PC-3 (cell line): Measurements from ENCODE around the gene RBM26. TPM values are rescaled to one million over a fixed set of nuclear protein-coding genes. Genes with fewer than 3 reads are reported as not detected.

Source experiments
- ATAC-seq: fragments of 200-7000 bp; cut with Tn5 transposase; 2 replicates; pipeline ENCODE4 v1.9.1; 2020; ENCODE audit warnings: mild to moderate bottlenecking, moderate library complexity
- BruUV-seq: library from RNA; stranded (reverse); fragments of 400-500 nt; replicated peaks from 2 replicates; lab custom pipeline; 2021; lab: Mats Ljungman, UMichigan
- CTCF ChIA-PET: fragments of 300-600 bp; sonication (Branson Sonifier 250); formaldehyde crosslinking; loops from one replicate; lab custom pipeline; 2022; ENCODE audit warnings: antibody characterized with exemption; lab: Charles Lee
- POLR2A ChIA-PET: fragments of 300-600 bp; sonication (Branson Sonifier 250); formaldehyde crosslinking; loops from one replicate; lab custom pipeline; 2022; ENCODE audit warnings: antibody characterized with exemption; ENCODE audit not compliant: unreplicated experiment; lab: Charles Lee
- DNase-seq: peaks from one replicate; pipeline ENCODE4 v3.0.0-alpha.2; 2015
- H2AFZ ChIP-seq: fragments of 300-600 bp; sonication (generic); 2 replicates; pipeline ENCODE4 v1.6.0; 2016; ENCODE audit warnings: antibody characterized with exemption, low read length
- H3F3A ChIP-seq: fragments of 300-600 bp; sonication (generic); one replicate; pipeline ENCODE4 v1.6.0; 2017; ENCODE audit warnings: antibody characterized with exemption, low read length, control low read depth, mild to moderate bottlenecking; ENCODE audit not compliant: unreplicated experiment
- H3K27ac ChIP-seq: fragments of 300-600 bp; sonication (generic); 2 replicates; pipeline ENCODE4 v1.5.1; 2016; ENCODE audit warnings: mild to moderate bottlenecking, low read length
- H3K27me3 ChIP-seq: fragments of 300-600 bp; sonication (generic); 2 replicates; pipeline ENCODE4 v1.6.1; 2016; ENCODE audit warnings: low read length, mixed read lengths
- H3K36me3 ChIP-seq: fragments of 300-600 bp; sonication (generic); 2 replicates; pipeline ENCODE4 v1.6.1; 2016; ENCODE audit warnings: low read depth, mixed run types, low read length, mixed read lengths
- H3K4me1 ChIP-seq: fragments of 300-600 bp; sonication (generic); 2 replicates; pipeline ENCODE4 v1.5.1; 2016; ENCODE audit warnings: low read length; ENCODE audit not compliant: insufficient read depth
- H3K4me2 ChIP-seq: fragments of 300-600 bp; sonication (generic); 2 replicates; pipeline ENCODE4 v1.6.0; 2016; ENCODE audit warnings: low read length
- H3K4me3 ChIP-seq: fragments of 300-600 bp; sonication (generic); 2 replicates; pipeline ENCODE4 v1.5.1; 2016; ENCODE audit warnings: mild to moderate bottlenecking, low read length, mixed read lengths
- H3K79me2 ChIP-seq: fragments of 300-600 bp; sonication (generic); 2 replicates; pipeline ENCODE4 v1.6.1; 2017; ENCODE audit warnings: low read length, mixed read lengths
- H3K9ac ChIP-seq: fragments of 300-600 bp; sonication (generic); 2 replicates; pipeline ENCODE4 v1.6.0; 2016; ENCODE audit warnings: mild to moderate bottlenecking, low read length
- H3K9me2 ChIP-seq: fragments of 300-600 bp; sonication (generic); replicated peaks from 2 replicates; pipeline ENCODE4 v1.6.1; 2016; ENCODE audit warnings: mixed run types, low read length, mixed read lengths
- H3K9me3 ChIP-seq: fragments of 300-600 bp; sonication (generic); 2 replicates; pipeline ENCODE4 v1.6.1; 2016; ENCODE audit warnings: low read length, mixed read lengths
- H4K20me1 ChIP-seq: fragments of 300-600 bp; sonication (generic); 2 replicates; pipeline ENCODE4 v1.6.1; 2016; ENCODE audit warnings: low read length, mixed read lengths
- CTCF ChIP-seq: fragments of 300-600 bp; sonication (generic); conservative IDR thresholded peaks from 2 replicates; pipeline ENCODE4 v1.5.1; 2017; ENCODE audit warnings: antibody characterized with exemption, low read depth, mild to moderate bottlenecking, low read length
- EZH2 ChIP-seq: fragments of 300-600 bp; sonication (generic); IDR thresholded peaks from one replicate; pipeline ENCODE4 v1.6.1; 2017; ENCODE audit warnings: antibody characterized with exemption, mild to moderate bottlenecking, low read length; ENCODE audit not compliant: unreplicated experiment
- EZH2phosphoT487 ChIP-seq: fragments of 300-600 bp; sonication (generic); IDR thresholded peaks from 2 replicates; pipeline ENCODE4 v1.6.1; 2018; ENCODE audit warnings: mild to moderate bottlenecking, antibody characterized with exemption, low read length, borderline replicate concordance
- intact Hi-C: fragments of 100-400 bp; cut with micrococcal nuclease; formaldehyde crosslinking; loops from 2 replicates; pipeline ENCODE4 v1.9.0; 2023
- total RNA-seq: library from RNA; depleted of rRNA; stranded (reverse); fragments of >200 nt; gene quantifications from 2 replicates; pipeline ENCODE4 v1.2.3, GENCODE V29; 2014

The RBM26 gene
- total RNA-seq, 1 experiment from 2014 or later: 16.1 TPM

- H3K27ac ChIP-seq: no peak overlapping the region
- TF ChIP-seq CTCF (no peak), EZH2phosphoT487 (no peak), EZH2 (no peak)
- no peak for ATAC-seq
- no peaks in the 10 kb centered on the region for H3K36me3 ChIP-seq
- H3K4me2 ChIP-seq: no peak overlapping the region
- H2AFZ ChIP-seq: no peak overlapping the region
- no peak for DNase-seq
- H3K27me3 ChIP-seq: no peaks in the 10 kb centered on the region
- H3F3A ChIP-seq: no peaks in the 10 kb centered on the region
- H3K9me2 ChIP-seq: no peaks in the 10 kb centered on the region
- BruUV-seq: no TSS peak
- no peaks in the 10 kb centered on the region for H4K20me1 ChIP-seq
- H3K9me3 ChIP-seq: no peaks in the 10 kb centered on the region
- H3K4me1 ChIP-seq: 0 out of 2 replicates have a peak, but pooled peaks cover under 1% of the 10 kb centered on the region
- H3K79me2 ChIP-seq: no peaks in the 10 kb centered on the region
- ChIA-PET POLR2A (no interaction called here), CTCF (interaction anchor here (0.6 kb wide), 1 partner anchor 40 kb away, joined by 3 read pairs; the partner anchor contains the start of gene NDFIP2)
- intact Hi-C loops: no loop called here
- H3K4me3 ChIP-seq: no peak overlapping the region
- H3K9ac ChIP-seq: no peak overlapping the region
These were observed 35.0 kb upstream of the RBM26 start for GRCh38 chr13:79440958-79441528.

GRCh38 chr13:79439275-79439674 lies 33.2 kb upstream of the RBM26 start:
- H3K9me3 ChIP-seq: no peaks in the 10 kb centered on the region
- H3K36me3 ChIP-seq: no peaks in the 10 kb centered on the region
- H3K27ac ChIP-seq: no peak overlapping the region
- no peaks in the 10 kb centered on the region for H3K27me3 ChIP-seq
- intact Hi-C loops: no loop called here
- H3F3A ChIP-seq: no peaks in the 10 kb centered on the region
- no peaks in the 10 kb centered on the region for H4K20me1 ChIP-seq
- no peak overlapping the region for H3K4me3 ChIP-seq
- DNase-seq (no peak), ATAC-seq (no peak)
- no peak overlapping the region for H3K4me2 ChIP-seq
- ChIA-PET CTCF (no interaction called here), POLR2A (no interaction called here)
- H3K9me2 ChIP-seq: no peaks in the 10 kb centered on the region
- H2AFZ ChIP-seq: no peak overlapping the region
- no peaks in the 10 kb centered on the region for H3K79me2 ChIP-seq
- TF ChIP-seq CTCF (no peak), EZH2phosphoT487 (no peak), EZH2 (no peak)
- no TSS peak for BruUV-seq
- peaks cover 11% of the 10 kb centered on the region for H3K4me1 ChIP-seq
- H3K9ac ChIP-seq: no peak overlapping the region

- peak; percentile 74 for DNase-seq
- H3K79me2 ChIP-seq: no peaks in the 10 kb centered on the region
- no peaks in the 10 kb centered on the region for H3K36me3 ChIP-seq
- H3K4me1 ChIP-seq: peaks cover 11% of the 10 kb centered on the region
- ChIA-PET POLR2A (interaction anchor here (1.0 kb wide), 1 partner anchor 45 kb away, joined by 3 read pairs; the partner anchor contains the start of gene NDFIP2), CTCF (interaction anchor here (0.6 kb wide), 1 partner anchor 19 kb away, joined by 3 read pairs; no protein-coding TSS in a partner anchor)
- H3K9me2 ChIP-seq: no peaks in the 10 kb centered on the region
- peak overlapping the region; percentile 49 for H3K4me2 ChIP-seq
- no peak for TF ChIP-seq EZH2
- no peak for TF ChIP-seq EZH2phosphoT487
- TF ChIP-seq CTCF: no peak
- H3K9me3 ChIP-seq: no peaks in the 10 kb centered on the region
- no peak overlapping the region; the same call in 1 of the 2 replicates for H3K27ac ChIP-seq
- H3F3A ChIP-seq: no peaks in the 10 kb centered on the region
- no peak overlapping the region for H3K9ac ChIP-seq
- H2AFZ ChIP-seq: no peak overlapping the region
- intact Hi-C loops: loop anchor here (1.0 to 2.0 kb wide), 2 partner anchors 45 to 50 kb away; partner anchors contain the start of gene NDFIP2
- no peaks in the 10 kb centered on the region for H4K20me1 ChIP-seq
- H3K4me3 ChIP-seq: no peak overlapping the region
- peak; percentile 98 for ATAC-seq
- BruUV-seq: no TSS peak
- no peaks in the 10 kb centered on the region for H3K27me3 ChIP-seq
These were observed 29.5 kb upstream of the RBM26 start for GRCh38 chr13:79435561-79435990.
